ENCODE measurements around the gene PNLIPRP2.

PNLIPRP2 gene

GRCh38 chr10:116602648-116603400, 17.9 kb upstream of the PNLIPRP2 start:
- no peaks in the 10 kb centered on the region for H3K27me3 ChIP-seq (ENCODE audit: insufficient read depth, poor library complexity, severe bottlenecking)
- H3K4me3 ChIP-seq (replicated peaks; ENCODE audit: insufficient read depth, low read length): no peak overlapping the region
- no peak for DNase-seq (ENCODE audit: low read depth in 1 of 2, low spot score in 1 of 2)
- H3K27ac ChIP-seq (replicated peaks): no peak overlapping the region
- TF ChIP-seq CTCF (IDR thresholded peaks at IDR 0.05; ENCODE audit: insufficient read depth, low read length): no peak
- no peak for TF ChIP-seq REST (IDR thresholded peaks at IDR 0.05; ENCODE audit: insufficient replicate concordance, low read depth)
- no peak for TF ChIP-seq POLR2AphosphoS5 (IDR thresholded peaks at IDR 0.05; ENCODE audit: low read depth)
- TF ChIP-seq GABPA (IDR thresholded peaks at IDR 0.05; ENCODE audit: low read depth): no peak
- TF ChIP-seq SPI1 (IDR thresholded peaks at IDR 0.05; ENCODE audit: borderline replicate concordance, low read depth): no peak

- no peak overlapping the region for H3K4me3 ChIP-seq (replicated peaks; ENCODE audit: insufficient read depth, low read length)
- no peaks in the 10 kb centered on the region for H3K27me3 ChIP-seq (ENCODE audit: insufficient read depth, poor library complexity, severe bottlenecking)
- TF ChIP-seq GABPA (IDR thresholded peaks at IDR 0.05; ENCODE audit: low read depth): no peak
- no peak for TF ChIP-seq REST (IDR thresholded peaks at IDR 0.05; ENCODE audit: insufficient replicate concordance, low read depth)
- TF ChIP-seq POLR2AphosphoS5 (IDR thresholded peaks at IDR 0.05; ENCODE audit: low read depth): no peak
- TF ChIP-seq CTCF (IDR thresholded peaks at IDR 0.05; ENCODE audit: insufficient read depth, low read length): no peak
- no peak for TF ChIP-seq SPI1 (IDR thresholded peaks at IDR 0.05; ENCODE audit: borderline replicate concordance, low read depth)
- H3K27ac ChIP-seq (replicated peaks): no peak overlapping the region
- no peak for DNase-seq (ENCODE audit: low read depth in 1 of 2, low spot score in 1 of 2)
These were observed 14.7 kb upstream of the PNLIPRP2 start for GRCh38 chr10:116606061-116606483.

GRCh38 chr10:116607336-116607735, 13.4 kb upstream of the PNLIPRP2 start:
- H3K27me3 ChIP-seq (ENCODE audit: insufficient read depth, poor library complexity, severe bottlenecking): no peaks in the 10 kb centered on the region
- no peak overlapping the region for H3K27ac ChIP-seq (replicated peaks)
- H3K4me3 ChIP-seq (replicated peaks; ENCODE audit: insufficient read depth, low read length): no peak overlapping the region
- TF ChIP-seq GABPA (IDR thresholded peaks at IDR 0.05; ENCODE audit: low read depth) (no peak), CTCF (IDR thresholded peaks at IDR 0.05; ENCODE audit: insufficient read depth, low read length) (no peak), POLR2AphosphoS5 (IDR thresholded peaks at IDR 0.05; ENCODE audit: low read depth) (no peak), SPI1 (IDR thresholded peaks at IDR 0.05; ENCODE audit: borderline replicate concordance, low read depth) (no peak), REST (IDR thresholded peaks at IDR 0.05; ENCODE audit: insufficient replicate concordance, low read depth) (no peak)
- DNase-seq (ENCODE audit: low read depth in 1 of 2, low spot score in 1 of 2): no peak

All from HL-60 (cell line).